ENCODE measurements around the gene GALNT10.

GRCh38 chr5:154172785-154173184 is 17.7 kb upstream of the GALNT10 start:
- TF ChIP-seq POLR2A (IDR thresholded peaks at IDR 0.05) = no peak
- TF ChIP-seq CTCF (IDR thresholded peaks at IDR 0.05) = no peak
- TF ChIP-seq EP300 (IDR thresholded peaks at IDR 0.05) = no peak
- no peak for TF ChIP-seq POLR2AphosphoS5 (IDR thresholded peaks at IDR 0.05)

Data from stomach (tissue), 4 donors.